ENCODE results near the gene GPC5. TPM values are rescaled to one million over a fixed set of nuclear protein-coding genes. Genes with fewer than 3 reads are reported as not detected.

GPC5 gene
- total RNA-seq, 1 donor from 2014 or later: 0.07 TPM

- H3K9me3 ChIP-seq (ENCODE audit: low read depth): no peaks in the 10 kb centered on the region
- H3K36me3 Mint-ChIP-seq: no peaks in the 10 kb centered on the region
- no peaks in the 10 kb centered on the region for H3K79me2 ChIP-seq (ENCODE audit: low read depth)
- H3K27me3 Mint-ChIP-seq (ENCODE audit: insufficient read depth, low read depth): no peaks in the 10 kb centered on the region
- H3K27ac Mint-ChIP-seq: no peak overlapping the region
- H3K9me3 Mint-ChIP-seq: no peaks in the 10 kb centered on the region
- no peaks in the 10 kb centered on the region for H3F3A ChIP-seq (ENCODE audit: low read depth)
- H3K9ac ChIP-seq: no peak overlapping the region
- no peak overlapping the region for H2AFZ ChIP-seq (replicated peaks)
- peaks cover 3% of the 10 kb centered on the region for H3K4me1 Mint-ChIP-seq
- H3K4me1 ChIP-seq: no peaks in the 10 kb centered on the region
- H3K27me3 ChIP-seq: no peaks in the 10 kb centered on the region
- no peaks in the 10 kb centered on the region for H4K20me1 ChIP-seq (ENCODE audit: low read depth)
- no peak for DNase-seq (ENCODE audit: low spot score)
- no peak overlapping the region for H3K4me3 Mint-ChIP-seq
- H3K4me3 ChIP-seq: no peak overlapping the region
- no peak overlapping the region for H3K27ac ChIP-seq
- no peak overlapping the region for H3K4me2 ChIP-seq
- no peak for TF ChIP-seq EZH2 (IDR thresholded peaks at IDR 0.05)
- TF ChIP-seq EZH2phosphoT487 (IDR thresholded peaks at IDR 0.05): no peak
- TF ChIP-seq CTCF (IDR thresholded peaks at IDR 0.05): no peak
- H3K36me3 ChIP-seq: no peaks in the 10 kb centered on the region
Measured at GRCh38 chr13:92415781-92416180, 1017.4 kb downstream of the GPC5 start.

GRCh38 chr13:92418818-92419412, 1020.5 kb downstream of the GPC5 start:
- H3K36me3 ChIP-seq: no peaks in the 10 kb centered on the region
- no peak overlapping the region for H3K4me2 ChIP-seq
- DNase-seq (ENCODE audit: low spot score): no peak
- Mint-ChIP-seq H3K27me3 (ENCODE audit: insufficient read depth, low read depth) (peaks cover 3% of the 10 kb centered on the region), H3K36me3 (no peaks in the 10 kb centered on the region), H3K9me3 (no peaks in the 10 kb centered on the region), H3K27ac (no peak overlapping the region), H3K4me1 (peaks cover 3% of the 10 kb centered on the region), H3K4me3 (no peak overlapping the region)
- H3K79me2 ChIP-seq (ENCODE audit: low read depth): no peaks in the 10 kb centered on the region
- no peaks in the 10 kb centered on the region for H3F3A ChIP-seq (ENCODE audit: low read depth)
- H3K27me3 ChIP-seq: no peaks in the 10 kb centered on the region
- H3K4me1 ChIP-seq: no peaks in the 10 kb centered on the region
- no peak overlapping the region for H2AFZ ChIP-seq (replicated peaks)
- no peak overlapping the region for H3K27ac ChIP-seq
- H4K20me1 ChIP-seq (ENCODE audit: low read depth): no peaks in the 10 kb centered on the region
- no peak for TF ChIP-seq EZH2phosphoT487 (IDR thresholded peaks at IDR 0.05)
- TF ChIP-seq EZH2 (IDR thresholded peaks at IDR 0.05): no peak
- no peak for TF ChIP-seq CTCF (IDR thresholded peaks at IDR 0.05)
- H3K9ac ChIP-seq: no peak overlapping the region
- no peak overlapping the region for H3K4me3 ChIP-seq
- no peaks in the 10 kb centered on the region for H3K9me3 ChIP-seq (ENCODE audit: low read depth)

- DNase-seq (ENCODE audit: low spot score): no peak
- Mint-ChIP-seq H3K27ac (no peak overlapping the region), H3K9me3 (no peaks in the 10 kb centered on the region), H3K4me3 (no peak overlapping the region), H3K4me1 (no peaks in the 10 kb centered on the region), H3K36me3 (no peaks in the 10 kb centered on the region), H3K27me3 (ENCODE audit: insufficient read depth, low read depth) (no peaks in the 10 kb centered on the region)
- H2AFZ ChIP-seq (replicated peaks): no peak overlapping the region
- no peaks in the 10 kb centered on the region for H4K20me1 ChIP-seq (ENCODE audit: low read depth)
- no peaks in the 10 kb centered on the region for H3K9me3 ChIP-seq (ENCODE audit: low read depth)
- no peak overlapping the region for H3K4me2 ChIP-seq
- H3K4me1 ChIP-seq: no peaks in the 10 kb centered on the region
- no peak overlapping the region for H3K9ac ChIP-seq
- no peaks in the 10 kb centered on the region for H3K27me3 ChIP-seq
- H3F3A ChIP-seq (ENCODE audit: low read depth): no peaks in the 10 kb centered on the region
- H3K36me3 ChIP-seq: no peaks in the 10 kb centered on the region
- no peaks in the 10 kb centered on the region for H3K79me2 ChIP-seq (ENCODE audit: low read depth)
- no peak overlapping the region for H3K27ac ChIP-seq
- TF ChIP-seq CTCF (IDR thresholded peaks at IDR 0.05) (no peak), EZH2phosphoT487 (IDR thresholded peaks at IDR 0.05) (no peak)
- H3K4me3 ChIP-seq: no peak overlapping the region
Measured at GRCh38 chr13:92429231-92429630, 1030.8 kb downstream of the GPC5 start.
